A673 (cell line): ENCODE measurements around the gene USH1C. TPM values are rescaled to one million over a fixed set of nuclear protein-coding genes. Genes with fewer than 3 reads are reported as not detected.

Source experiments
- BruUV-seq: library from RNA; stranded (reverse); fragments of 400-500 nt; replicated peaks from 2 replicates; lab custom pipeline; 2021; lab: Mats Ljungman, UMichigan
- CTCF ChIA-PET: fragments of 300-600 bp; sonication (Branson Sonifier 250); formaldehyde crosslinking; loops from one replicate; lab custom pipeline; 2022; ENCODE audit warnings: antibody characterized with exemption; lab: Charles Lee
- POLR2A ChIA-PET: fragments of 300-600 bp; sonication (Branson Sonifier 250); formaldehyde crosslinking; loops from one replicate; lab custom pipeline; 2022; ENCODE audit warnings: antibody characterized with exemption; ENCODE audit not compliant: low non-redundant PET; lab: Charles Lee
- DNase-seq: peaks from one replicate; pipeline ENCODE4 v3.0.0-alpha.2; 2015; ENCODE audit warnings: low spot score
- H3K27ac ChIP-seq: fragments of 200-600 bp; sonication (generic); 2 replicates; pipeline ENCODE4 v1.5.1; 2016; ENCODE audit warnings: mixed run types, low read depth, mild to moderate bottlenecking, mixed read lengths, antibody characterized with exemption, low read length; ENCODE audit not compliant: poor library complexity, severe bottlenecking
- H3K27me3 ChIP-seq: fragments of 200-600 bp; sonication (generic); replicated peaks from 2 replicates; pipeline ENCODE4 v1.6.1; 2017; ENCODE audit warnings: mixed run types, low read depth, mild to moderate bottlenecking, mixed read lengths, antibody characterized with exemption, low read length; ENCODE audit not compliant: insufficient read depth, poor library complexity
- H3K36me3 ChIP-seq: fragments of 200-600 bp; sonication (generic); 2 replicates; pipeline ENCODE4 v1.6.1; 2016; ENCODE audit warnings: mixed run types, mild to moderate bottlenecking, mixed read lengths, antibody characterized with exemption, low read length; ENCODE audit not compliant: insufficient read depth, poor library complexity, severe bottlenecking
- H3K4me1 ChIP-seq: fragments of 200-600 bp; sonication (generic); 2 replicates; pipeline ENCODE4 v1.6.1; 2017; ENCODE audit warnings: mixed run types, mild to moderate bottlenecking, mixed read lengths, antibody characterized with exemption, low read length; ENCODE audit not compliant: insufficient read depth, poor library complexity, severe bottlenecking
- H3K4me3 ChIP-seq: fragments of 200-600 bp; sonication (generic); 2 replicates; pipeline ENCODE4 v1.5.1; 2016; ENCODE audit warnings: low read depth, mixed run types, mild to moderate bottlenecking, mixed read lengths, low read length; ENCODE audit not compliant: poor library complexity, severe bottlenecking
- H3K9me3 ChIP-seq: fragments of 200-600 bp; sonication (generic); 2 replicates; pipeline ENCODE4 v1.6.1; 2016; ENCODE audit warnings: mixed run types, low read depth, mild to moderate bottlenecking, mixed read lengths, antibody characterized with exemption, low read length; ENCODE audit not compliant: poor library complexity, severe bottlenecking
- EZH2 ChIP-seq: fragments of 200-600 bp; sonication (generic); IDR thresholded peaks from 2 replicates; pipeline ENCODE4 v1.6.1; 2017; ENCODE audit warnings: borderline replicate concordance, low read depth, mild to moderate bottlenecking, mixed read lengths, antibody characterized with exemption, low read length; ENCODE audit not compliant: poor library complexity, severe bottlenecking
- intact Hi-C: fragments of 100-400 bp; cut with micrococcal nuclease; formaldehyde crosslinking; loops from one replicate; pipeline ENCODE4 v1.10.0; 2022; ENCODE audit not compliant: unreplicated experiment
- total RNA-seq: library from RNA; stranded (reverse); gene quantifications from 2 replicates; pipeline ENCODE4 v1.2.3, GENCODE V29; 2021
- TF ChIP-seq, protein P1 (sequence below): fragments of 300-800, 200-600 bp; sonication (generic); conservative IDR thresholded peaks from 2 replicates; pipeline ENCODE4 v1.5.1; 2017; ENCODE audit warnings: low read depth, mild to moderate bottlenecking, antibody characterized with exemption, low read length, moderate library complexity, mixed read lengths

The USH1C gene
- total RNA-seq, 1 experiment from 2014 or later = not detected

DNA sequence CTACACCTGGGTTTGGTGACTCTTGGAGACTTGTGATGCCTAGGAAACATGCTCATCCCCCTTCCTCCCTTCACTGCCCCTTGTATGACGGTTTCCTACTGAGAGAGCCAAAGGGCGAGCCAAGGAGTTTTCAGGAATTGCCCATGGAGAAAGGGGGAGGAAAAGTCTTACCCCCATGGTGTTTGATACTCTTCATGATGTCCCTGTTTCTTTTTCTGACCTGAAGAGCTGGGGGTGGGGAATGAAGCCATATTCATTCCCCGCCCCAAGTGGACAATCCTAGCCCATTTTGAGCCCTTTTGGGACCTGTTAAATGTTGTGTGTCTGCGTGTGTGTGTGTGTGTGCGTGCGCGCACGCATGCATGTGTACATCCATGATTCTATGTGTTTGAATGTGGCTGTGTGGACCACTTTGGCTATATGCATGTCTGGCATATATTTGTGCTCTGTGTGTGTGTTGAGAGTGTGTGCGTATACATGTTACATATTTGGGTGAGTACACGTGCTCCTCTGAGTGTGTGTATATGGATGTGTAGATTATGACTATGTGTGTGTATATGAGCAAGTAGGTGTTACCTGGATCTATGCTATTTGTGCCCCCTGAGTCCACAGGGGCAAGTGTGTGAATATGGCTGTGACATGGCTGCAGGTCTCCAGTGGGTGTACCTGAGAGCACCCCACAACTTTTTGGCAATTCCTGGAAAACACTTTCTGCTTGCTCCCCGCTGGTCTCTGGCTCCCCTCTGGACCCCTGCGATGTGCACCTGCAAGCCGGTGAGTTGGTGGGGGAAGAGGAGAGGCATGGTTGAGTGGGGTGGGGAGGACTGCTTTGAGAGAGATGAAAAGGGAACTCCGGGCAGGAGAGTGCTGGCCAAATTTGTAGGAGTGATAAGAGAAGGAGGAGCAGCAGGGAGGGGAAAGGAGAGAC is 27.5 kb upstream of the USH1C start:
- no peaks in the 10 kb centered on the region for H3K27me3 ChIP-seq
- no peak overlapping the region for H3K27ac ChIP-seq
- no peak overlapping the region for H3K4me3 ChIP-seq
- no TSS peak for BruUV-seq
- no peaks in the 10 kb centered on the region for H3K9me3 ChIP-seq
- CTCF ChIA-PET = no interaction called here
- DNase-seq = no peak
- POLR2A ChIA-PET = no interaction called here
- TF ChIP-seq EZH2 = no peak
- TF ChIP-seq, protein P1, sequence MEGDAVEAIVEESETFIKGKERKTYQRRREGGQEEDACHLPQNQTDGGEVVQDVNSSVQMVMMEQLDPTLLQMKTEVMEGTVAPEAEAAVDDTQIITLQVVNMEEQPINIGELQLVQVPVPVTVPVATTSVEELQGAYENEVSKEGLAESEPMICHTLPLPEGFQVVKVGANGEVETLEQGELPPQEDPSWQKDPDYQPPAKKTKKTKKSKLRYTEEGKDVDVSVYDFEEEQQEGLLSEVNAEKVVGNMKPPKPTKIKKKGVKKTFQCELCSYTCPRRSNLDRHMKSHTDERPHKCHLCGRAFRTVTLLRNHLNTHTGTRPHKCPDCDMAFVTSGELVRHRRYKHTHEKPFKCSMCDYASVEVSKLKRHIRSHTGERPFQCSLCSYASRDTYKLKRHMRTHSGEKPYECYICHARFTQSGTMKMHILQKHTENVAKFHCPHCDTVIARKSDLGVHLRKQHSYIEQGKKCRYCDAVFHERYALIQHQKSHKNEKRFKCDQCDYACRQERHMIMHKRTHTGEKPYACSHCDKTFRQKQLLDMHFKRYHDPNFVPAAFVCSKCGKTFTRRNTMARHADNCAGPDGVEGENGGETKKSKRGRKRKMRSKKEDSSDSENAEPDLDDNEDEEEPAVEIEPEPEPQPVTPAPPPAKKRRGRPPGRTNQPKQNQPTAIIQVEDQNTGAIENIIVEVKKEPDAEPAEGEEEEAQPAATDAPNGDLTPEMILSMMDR = no peak
- no peaks in the 10 kb centered on the region for H3K36me3 ChIP-seq
- intact Hi-C loops = no loop called here
- H3K4me1 ChIP-seq = no peaks in the 10 kb centered on the region

DNA sequence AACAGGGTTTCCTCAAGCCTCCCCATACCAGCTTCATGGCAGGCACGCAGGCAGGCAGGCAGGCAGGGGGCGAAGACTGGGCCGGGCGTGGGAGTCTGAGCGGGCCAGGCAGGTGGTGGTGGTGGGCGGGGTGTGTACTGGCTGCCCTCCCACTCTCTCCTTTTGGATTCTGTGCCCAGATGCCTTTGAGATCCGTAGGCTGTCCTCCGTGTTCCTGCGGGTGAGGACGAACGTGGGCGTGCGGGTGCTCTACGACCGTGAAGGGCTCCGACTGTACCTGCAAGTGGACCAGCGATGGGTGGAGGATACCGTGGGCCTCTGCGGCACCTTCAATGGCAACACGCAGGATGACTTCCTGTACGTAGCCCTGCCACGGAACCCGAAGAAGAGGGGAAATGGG is 25.8 kb upstream of the USH1C start:
- no peak overlapping the region for H3K27ac ChIP-seq
- H3K4me1 ChIP-seq = no peaks in the 10 kb centered on the region
- TF ChIP-seq, protein P1 = no peak
- no peak for TF ChIP-seq EZH2
- H3K27me3 ChIP-seq = no peaks in the 10 kb centered on the region
- H3K36me3 ChIP-seq = no peaks in the 10 kb centered on the region
- ChIA-PET CTCF (no interaction called here), POLR2A (no interaction called here)
- DNase-seq = no peak
- H3K4me3 ChIP-seq = no peak overlapping the region
- intact Hi-C loops = no loop called here
- H3K9me3 ChIP-seq = no peaks in the 10 kb centered on the region
- no TSS peak for BruUV-seq

DNA sequence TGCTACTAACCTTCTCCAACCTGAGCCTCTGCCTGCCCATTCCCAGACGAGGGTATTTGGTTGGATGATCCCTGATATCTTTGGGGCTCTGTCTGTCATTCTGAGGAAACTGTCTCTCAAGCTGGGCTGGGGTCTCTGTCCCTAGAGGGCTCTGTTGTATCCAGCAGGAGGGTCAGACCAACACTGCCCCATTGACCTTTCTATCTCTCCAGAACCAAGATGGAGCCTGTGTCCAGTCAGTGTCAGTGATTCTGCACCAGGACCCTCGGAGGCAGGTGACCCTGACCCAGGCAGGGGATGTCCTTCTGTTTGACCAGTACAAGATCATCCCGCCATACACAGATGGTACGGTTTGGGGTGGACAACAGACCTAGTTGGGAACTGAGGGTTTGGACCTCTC is 24.7 kb upstream of the USH1C start:
- Histone ChIP-seq H3K27ac (no peak overlapping the region), H3K4me3 (no peak overlapping the region), H3K27me3 (no peaks in the 10 kb centered on the region), H3K4me1 (no peaks in the 10 kb centered on the region), H3K9me3 (no peaks in the 10 kb centered on the region), H3K36me3 (no peaks in the 10 kb centered on the region)
- ChIA-PET POLR2A (interaction anchor here (0.6 kb wide), 1 partner anchor 19 kb away, joined by 6 read pairs; no protein-coding TSS in a partner anchor), CTCF (no interaction called here)
- TF ChIP-seq EZH2 = no peak
- TF ChIP-seq, protein P1 = no peak
- no peak for DNase-seq
- intact Hi-C loops = no loop called here
- BruUV-seq = no TSS peak
